ENCODE results near the gene RUVBL2.
"Not testable (repeated sequence)": the region's sequence is repeated elsewhere in the genome, so short reads cannot be mapped to it uniquely, and the experiment has no call there.

Gene RUVBL2

DNA sequence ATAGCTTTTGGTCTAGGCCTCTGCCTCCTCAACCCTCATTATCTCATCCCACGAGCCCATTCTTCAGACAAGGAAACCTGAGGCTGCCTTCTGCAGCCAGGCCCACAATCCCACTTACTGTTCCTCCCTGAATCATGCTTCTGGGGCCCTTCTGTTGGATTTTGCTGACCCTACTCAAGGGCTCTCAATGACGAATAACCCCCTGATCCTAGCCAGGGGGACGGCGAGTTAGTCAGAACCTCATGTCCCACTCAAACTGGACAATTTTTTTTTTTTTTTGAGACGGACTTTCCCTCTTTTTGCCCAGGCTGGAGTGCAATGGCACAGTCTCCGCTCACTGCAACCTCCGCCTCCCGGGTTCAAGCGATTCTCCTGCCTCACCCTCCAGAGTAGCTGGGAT is 28.4 kb downstream of the RUVBL2 start:
- TF ChIP-seq TAF1 (IDR thresholded peaks at IDR 0.05; ENCODE audit: borderline replicate concordance, insufficient read depth, low read length) = no peak
- no peak for TF ChIP-seq POLR2AphosphoS5 (IDR thresholded peaks at IDR 0.05; ENCODE audit: low read depth, low read length)
- TF ChIP-seq FOXP2 (optimal IDR thresholded peaks at IDR 0.05; ENCODE audit: borderline replicate concordance, extremely low read depth, extremely low read length, insufficient read depth) = no peak

DNA sequence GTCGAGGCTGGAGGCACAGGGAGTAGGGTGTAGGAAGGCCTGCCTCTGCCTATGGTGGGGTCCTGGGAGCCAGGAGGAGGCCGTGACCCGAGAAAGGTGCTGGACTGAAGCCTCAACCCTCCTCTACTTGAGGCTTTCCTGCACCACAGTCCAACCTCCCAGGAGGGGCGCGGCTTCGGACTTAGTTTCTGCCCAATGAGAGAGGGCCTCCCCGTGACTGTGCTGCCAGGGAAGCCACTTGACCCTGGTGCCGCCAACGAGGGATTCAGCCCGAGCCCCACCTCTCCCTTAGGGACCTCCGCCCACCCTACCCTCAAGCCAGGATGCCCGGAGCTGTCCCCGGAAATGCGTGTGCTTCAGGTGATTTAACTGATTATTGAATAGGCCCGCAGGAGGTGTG is 30.5 kb downstream of the RUVBL2 start, which contains the start of gene CGB3:
Gene CGB3 (minus strand): TSS at position 101 of the 400 bp plus-strand sequence. CDS start 362 bp downstream, outside the sequence.
- TF ChIP-seq POLR2AphosphoS5 (IDR thresholded peaks at IDR 0.05; ENCODE audit: low read depth, low read length); FOXP2 (optimal IDR thresholded peaks at IDR 0.05; ENCODE audit: borderline replicate concordance, extremely low read depth, extremely low read length, insufficient read depth); TAF1 (IDR thresholded peaks at IDR 0.05; ENCODE audit: borderline replicate concordance, insufficient read depth, low read length): not testable (repeated sequence)

DNA sequence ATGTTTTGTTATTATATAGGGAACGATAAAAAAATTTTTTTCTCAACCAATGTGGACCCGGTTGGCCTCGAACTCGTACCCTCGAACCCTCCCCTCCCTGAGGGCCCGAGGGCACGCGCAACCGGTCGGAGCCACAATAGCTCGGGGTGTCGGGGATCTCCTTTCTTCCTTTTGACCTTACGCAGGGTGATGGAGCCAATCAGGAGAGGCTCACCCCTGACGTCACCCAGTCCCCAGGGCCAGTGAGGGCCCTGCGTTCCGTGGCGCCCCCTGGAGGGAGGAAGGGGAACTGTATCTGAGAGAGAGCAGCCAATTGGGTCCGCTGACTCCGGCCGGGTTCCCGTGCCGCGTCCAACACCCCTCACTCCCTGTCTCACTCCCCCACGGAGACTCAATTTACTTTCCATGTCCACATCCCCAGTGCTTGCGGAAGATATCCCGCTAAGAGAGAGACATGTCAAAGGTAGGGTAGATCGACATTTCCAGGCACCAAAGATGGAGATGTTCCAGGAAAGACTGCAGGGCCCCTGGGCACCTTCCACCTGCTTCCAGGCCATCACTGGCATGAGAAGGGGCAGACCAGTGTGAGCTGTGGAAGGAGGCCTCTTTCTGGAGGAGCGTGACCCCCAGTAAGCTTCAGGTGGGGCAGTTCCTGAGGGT is 38.1 kb downstream of the RUVBL2 start, which contains the start of gene CGB2:
Gene CGB2 (plus strand): TSS at position 249 of the 660 bp plus-strand sequence. CDS start 206 bp downstream, at position 455.
- not testable (repeated sequence) for TF ChIP-seq POLR2AphosphoS5 (IDR thresholded peaks at IDR 0.05; ENCODE audit: low read depth, low read length); SIN3A (IDR thresholded peaks at IDR 0.05; ENCODE audit: borderline replicate concordance, insufficient read depth, low read length)
- TF ChIP-seq, protein P1, sequence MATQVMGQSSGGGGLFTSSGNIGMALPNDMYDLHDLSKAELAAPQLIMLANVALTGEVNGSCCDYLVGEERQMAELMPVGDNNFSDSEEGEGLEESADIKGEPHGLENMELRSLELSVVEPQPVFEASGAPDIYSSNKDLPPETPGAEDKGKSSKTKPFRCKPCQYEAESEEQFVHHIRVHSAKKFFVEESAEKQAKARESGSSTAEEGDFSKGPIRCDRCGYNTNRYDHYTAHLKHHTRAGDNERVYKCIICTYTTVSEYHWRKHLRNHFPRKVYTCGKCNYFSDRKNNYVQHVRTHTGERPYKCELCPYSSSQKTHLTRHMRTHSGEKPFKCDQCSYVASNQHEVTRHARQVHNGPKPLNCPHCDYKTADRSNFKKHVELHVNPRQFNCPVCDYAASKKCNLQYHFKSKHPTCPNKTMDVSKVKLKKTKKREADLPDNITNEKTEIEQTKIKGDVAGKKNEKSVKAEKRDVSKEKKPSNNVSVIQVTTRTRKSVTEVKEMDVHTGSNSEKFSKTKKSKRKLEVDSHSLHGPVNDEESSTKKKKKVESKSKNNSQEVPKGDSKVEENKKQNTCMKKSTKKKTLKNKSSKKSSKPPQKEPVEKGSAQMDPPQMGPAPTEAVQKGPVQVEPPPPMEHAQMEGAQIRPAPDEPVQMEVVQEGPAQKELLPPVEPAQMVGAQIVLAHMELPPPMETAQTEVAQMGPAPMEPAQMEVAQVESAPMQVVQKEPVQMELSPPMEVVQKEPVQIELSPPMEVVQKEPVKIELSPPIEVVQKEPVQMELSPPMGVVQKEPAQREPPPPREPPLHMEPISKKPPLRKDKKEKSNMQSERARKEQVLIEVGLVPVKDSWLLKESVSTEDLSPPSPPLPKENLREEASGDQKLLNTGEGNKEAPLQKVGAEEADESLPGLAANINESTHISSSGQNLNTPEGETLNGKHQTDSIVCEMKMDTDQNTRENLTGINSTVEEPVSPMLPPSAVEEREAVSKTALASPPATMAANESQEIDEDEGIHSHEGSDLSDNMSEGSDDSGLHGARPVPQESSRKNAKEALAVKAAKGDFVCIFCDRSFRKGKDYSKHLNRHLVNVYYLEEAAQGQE (IDR thresholded peaks at IDR 0.05; ENCODE audit: insufficient read depth in 1 of 2, low read depth in 2 of 2, low read length in 2 of 2) = not testable (repeated sequence)

DNA sequence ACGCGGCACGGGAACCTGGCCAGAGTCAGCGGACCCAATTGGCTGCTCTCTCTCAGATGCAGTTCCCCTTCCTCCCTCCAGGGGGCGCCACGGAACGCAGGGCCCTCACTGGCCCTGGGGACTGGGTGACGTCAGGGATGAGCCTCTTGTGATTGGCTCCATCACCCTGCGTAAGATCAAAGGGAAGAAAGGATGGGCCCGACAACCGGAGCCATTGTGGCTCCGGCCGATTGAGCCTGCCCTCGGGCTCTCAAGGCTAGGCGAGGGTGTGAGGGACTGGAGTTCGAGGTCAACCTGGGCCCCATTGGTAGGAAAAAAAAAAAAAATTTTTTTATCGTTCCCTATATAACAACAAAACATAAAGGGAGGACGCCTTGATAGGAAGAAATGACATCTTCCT is 43.1 kb downstream of the RUVBL2 start, which contains the start of gene CGB1:
Gene CGB1 (minus strand): TSS at position 81 of the 400 bp plus-strand sequence. CDS start 184 bp downstream, outside the sequence.
- not testable (repeated sequence) for TF ChIP-seq FOXP2 (optimal IDR thresholded peaks at IDR 0.05; ENCODE audit: borderline replicate concordance, extremely low read depth, extremely low read length, insufficient read depth); POLR2AphosphoS5 (IDR thresholded peaks at IDR 0.05; ENCODE audit: low read depth, low read length); SIN3A (IDR thresholded peaks at IDR 0.05; ENCODE audit: borderline replicate concordance, insufficient read depth, low read length)

DNA sequence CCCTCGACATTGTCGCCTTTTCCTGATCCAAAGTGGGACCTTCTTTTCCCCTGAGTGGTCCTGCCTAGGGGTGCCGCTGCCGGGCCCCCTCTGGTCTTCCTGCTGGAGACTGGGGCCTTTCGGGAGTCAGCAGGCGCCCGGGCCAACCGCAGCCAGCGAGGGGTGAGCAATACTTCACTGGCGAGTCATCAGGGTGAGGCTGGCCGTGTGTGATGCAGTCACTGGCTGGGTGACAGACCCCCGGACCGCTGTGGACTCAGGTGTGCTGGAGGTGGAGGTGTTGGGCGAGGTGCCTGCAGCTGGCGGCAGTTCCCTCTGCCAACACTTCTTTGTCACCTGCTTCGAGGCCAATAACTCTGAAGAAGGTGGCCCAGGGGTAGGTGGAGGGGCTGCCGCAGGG is 48.5 kb downstream of the RUVBL2 start:
- TF ChIP-seq FOXP2 (optimal IDR thresholded peaks at IDR 0.05; ENCODE audit: borderline replicate concordance, extremely low read depth, extremely low read length, insufficient read depth) = no peak
- no peak for TF ChIP-seq POLR2AphosphoS5 (IDR thresholded peaks at IDR 0.05; ENCODE audit: low read depth, low read length)
- no peak for TF ChIP-seq SIN3A (IDR thresholded peaks at IDR 0.05; ENCODE audit: borderline replicate concordance, insufficient read depth, low read length)
- TF ChIP-seq, protein P1 (IDR thresholded peaks at IDR 0.05; ENCODE audit: insufficient read depth in 1 of 2, low read depth in 2 of 2, low read length in 2 of 2) = no peak
- TF ChIP-seq TAF1 (IDR thresholded peaks at IDR 0.05; ENCODE audit: borderline replicate concordance, insufficient read depth, low read length) = no peak

DNA sequence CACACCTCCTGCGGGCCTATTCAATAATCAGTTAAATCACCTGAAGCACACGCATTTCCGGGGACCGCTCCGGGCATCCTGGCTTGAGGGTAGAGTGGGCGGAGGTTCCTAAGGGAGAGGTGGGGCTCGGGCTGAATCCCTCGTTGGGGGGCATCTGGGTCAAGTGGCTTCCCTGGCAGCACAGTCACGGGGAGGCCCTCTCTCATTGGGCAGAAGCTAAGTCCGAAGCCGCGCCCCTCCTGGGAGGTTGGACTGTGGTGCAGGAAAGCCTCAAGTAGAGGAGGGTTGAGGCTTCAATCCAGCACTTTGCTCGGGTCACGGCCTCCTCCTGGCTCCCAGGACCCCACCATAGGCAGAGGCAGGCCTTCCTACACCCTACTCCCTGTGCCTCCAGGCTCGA is 49.9 kb downstream of the RUVBL2 start, which contains the start of gene CGB5:
Gene CGB5 (plus strand): TSS at position 301 of the 400 bp plus-strand sequence. CDS start 362 bp downstream, outside the sequence.
- not testable (repeated sequence) for TF ChIP-seq SIN3A (IDR thresholded peaks at IDR 0.05; ENCODE audit: borderline replicate concordance, insufficient read depth, low read length); POLR2AphosphoS5 (IDR thresholded peaks at IDR 0.05; ENCODE audit: low read depth, low read length); FOXP2 (optimal IDR thresholded peaks at IDR 0.05; ENCODE audit: borderline replicate concordance, extremely low read depth, extremely low read length, insufficient read depth)

GRCh38 chr19:49049011-49049410 is 55.3 kb downstream of the RUVBL2 start, which contains the start of gene CGB8:
CGB8 (minus strand) TSS chr19:49049111; CDS start chr19:49048739, 372 bp downstream.
- TF ChIP-seq SIN3A (IDR thresholded peaks at IDR 0.05; ENCODE audit: borderline replicate concordance, insufficient read depth, low read length); TAF1 (IDR thresholded peaks at IDR 0.05; ENCODE audit: borderline replicate concordance, insufficient read depth, low read length); POLR2AphosphoS5 (IDR thresholded peaks at IDR 0.05; ENCODE audit: low read depth, low read length): not testable (repeated sequence)

Measured in PFSK-1 (cell line).